GM19395 (cell line): ENCODE data around the gene DEUP1.

Experiments used
- ATAC-seq: cut with Tn5 transposase; IDR thresholded peaks from one replicate; pipeline ENCODE4 v1.9.1; 2021; ENCODE audit warnings: mild to moderate bottlenecking, moderate library complexity; ENCODE audit not compliant: unreplicated experiment

Gene DEUP1

GRCh38 chr11:93476796-93477195 lies 146.3 kb downstream of the DEUP1 start:
- no peak for ATAC-seq

GRCh38 chr11:93477684-93478234 lies 147.2 kb downstream of the DEUP1 start:
- no peak for ATAC-seq

DNA sequence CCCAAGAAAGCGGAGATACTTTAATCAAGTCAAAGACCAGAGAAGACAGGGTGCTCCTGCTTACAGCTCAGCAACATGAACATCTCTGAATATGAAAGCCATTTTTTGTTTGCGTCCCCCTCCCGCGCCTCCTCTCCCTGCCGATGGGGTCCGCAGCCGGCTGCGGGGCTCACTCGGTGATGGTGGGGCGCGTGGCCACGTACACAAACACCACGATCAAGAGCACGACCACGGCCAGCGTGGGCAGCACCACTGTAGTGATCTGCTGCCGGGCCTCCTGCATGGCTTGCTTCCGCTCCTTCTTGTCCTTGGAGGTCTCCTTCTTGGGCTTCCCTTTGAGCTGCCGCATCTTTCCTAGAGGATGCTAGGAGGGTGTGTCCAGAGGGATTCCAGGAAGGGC lies 148.3 kb downstream of the DEUP1 start:
- no peak for ATAC-seq

- ATAC-seq, result no peak
Measured at GRCh38 chr11:93480256-93480655, 149.7 kb downstream of the DEUP1 start.

DNA sequence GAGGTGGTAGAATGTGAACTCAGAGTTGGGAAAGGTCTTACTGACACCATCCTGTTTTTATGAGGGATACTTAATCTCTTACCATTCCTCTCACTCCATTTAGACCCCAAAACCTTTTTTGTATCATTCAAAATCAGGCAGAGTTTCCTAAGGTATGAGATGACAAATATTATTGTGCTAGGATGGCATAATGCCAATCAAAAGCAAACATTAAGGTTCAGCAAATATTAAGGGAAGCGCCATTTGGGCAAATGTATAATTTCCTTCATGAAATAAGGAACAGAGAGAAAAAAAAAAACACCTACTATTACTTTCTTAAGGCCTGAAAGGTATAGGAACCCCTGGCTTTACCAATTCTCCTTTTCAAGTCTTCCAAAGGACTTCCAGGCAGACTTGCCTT lies 150.2 kb downstream of the DEUP1 start:
- no peak for ATAC-seq

GRCh38 chr11:93481279-93481678 lies 150.7 kb downstream of the DEUP1 start:
- no peak for ATAC-seq

GRCh38 chr11:93481696-93482095 lies 151.2 kb downstream of the DEUP1 start:
- ATAC-seq, result no peak

DNA sequence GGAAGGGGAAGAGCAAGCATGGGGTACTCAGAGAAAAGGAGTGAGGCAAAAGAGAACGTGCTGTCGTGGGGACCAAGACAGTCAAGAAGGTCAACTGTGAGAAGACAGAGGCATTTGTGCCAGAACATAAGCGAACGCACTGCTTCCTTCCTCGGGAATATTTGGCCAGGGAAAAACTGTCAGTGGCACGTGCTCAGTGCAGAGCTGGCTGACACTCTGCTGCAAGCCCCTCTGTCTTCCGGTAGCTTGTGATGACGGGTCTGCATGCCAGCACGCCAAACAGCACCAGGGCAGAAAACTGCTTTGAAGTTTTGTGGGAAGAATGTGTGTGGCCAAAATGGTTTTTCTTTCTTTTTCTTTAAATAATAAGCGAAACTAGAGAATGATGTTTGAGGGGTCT lies 152.0 kb downstream of the DEUP1 start:
- ATAC-seq, result no peak

DNA sequence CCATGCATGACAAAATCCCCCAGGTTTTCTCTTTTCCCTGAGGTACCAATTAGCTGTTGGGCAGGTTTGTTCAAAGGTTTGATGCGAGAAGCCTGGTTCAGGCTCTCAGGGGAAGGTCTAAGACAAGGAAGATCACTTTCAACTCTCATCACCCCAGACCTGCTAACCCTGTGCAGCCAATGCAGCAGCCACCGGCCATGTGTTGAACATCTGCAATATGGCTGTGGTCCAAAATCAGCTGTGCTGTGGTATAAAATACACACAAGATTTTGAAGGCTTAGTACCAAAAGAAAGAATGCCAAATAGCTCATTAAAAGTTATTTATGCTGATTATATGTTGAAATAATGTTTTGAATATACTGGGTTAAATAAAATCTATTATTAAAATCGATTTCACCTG lies 154.2 kb downstream of the DEUP1 start:
- no peak for ATAC-seq

DNA sequence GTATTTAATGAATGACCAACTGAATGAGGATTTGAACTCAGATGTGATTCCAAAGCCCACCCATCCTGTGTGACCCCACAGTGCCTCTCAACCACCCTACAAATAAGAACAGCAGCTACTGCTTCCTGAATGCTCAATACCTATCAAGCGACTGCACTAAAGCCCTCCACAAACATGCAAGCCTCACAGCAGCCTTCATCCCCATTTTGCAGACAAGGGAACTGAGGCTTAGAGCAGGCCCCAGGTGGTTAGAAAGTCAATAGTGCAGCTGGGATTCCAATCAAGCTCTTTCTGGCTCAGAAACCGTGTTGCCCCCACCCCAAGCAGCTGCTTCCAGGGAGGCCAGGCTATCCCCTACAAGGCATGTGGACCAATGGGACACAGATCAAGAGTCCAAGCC lies 155.4 kb downstream of the DEUP1 start:
- no peak for ATAC-seq

DNA sequence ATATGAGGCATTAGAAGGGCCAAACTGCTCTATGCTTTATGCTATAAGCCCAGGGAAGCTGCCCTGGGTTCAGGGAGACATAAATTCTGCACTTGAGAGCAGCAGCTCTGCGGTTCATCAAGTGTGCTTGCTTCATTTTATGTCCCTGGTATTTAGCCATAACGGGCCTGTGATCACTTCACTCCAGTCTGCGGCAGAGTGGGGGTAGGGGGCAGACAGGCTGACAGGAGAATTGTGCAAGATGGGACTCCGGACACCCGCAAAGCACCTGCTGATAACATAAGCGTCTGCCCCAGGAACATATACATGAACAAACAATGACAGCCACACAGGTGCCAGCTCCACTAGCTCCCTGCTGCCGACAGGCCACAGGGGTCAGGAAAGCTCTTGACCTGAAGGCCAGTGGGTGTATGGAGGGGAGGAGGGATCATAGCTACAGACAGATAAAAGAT lies 156.5 kb downstream of the DEUP1 start:
- no peak for ATAC-seq
